ENCODE measurements around the gene TMED6. TPM values are rescaled to one million over a fixed set of nuclear protein-coding genes. Genes with fewer than 3 reads are reported as not detected.

The TMED6 gene
- total and polyA plus RNA-seq, 2 of the 8 experiments (the other 6 are each of a cell fraction or from before 2014, with no cell fraction given) = not detected

DNA sequence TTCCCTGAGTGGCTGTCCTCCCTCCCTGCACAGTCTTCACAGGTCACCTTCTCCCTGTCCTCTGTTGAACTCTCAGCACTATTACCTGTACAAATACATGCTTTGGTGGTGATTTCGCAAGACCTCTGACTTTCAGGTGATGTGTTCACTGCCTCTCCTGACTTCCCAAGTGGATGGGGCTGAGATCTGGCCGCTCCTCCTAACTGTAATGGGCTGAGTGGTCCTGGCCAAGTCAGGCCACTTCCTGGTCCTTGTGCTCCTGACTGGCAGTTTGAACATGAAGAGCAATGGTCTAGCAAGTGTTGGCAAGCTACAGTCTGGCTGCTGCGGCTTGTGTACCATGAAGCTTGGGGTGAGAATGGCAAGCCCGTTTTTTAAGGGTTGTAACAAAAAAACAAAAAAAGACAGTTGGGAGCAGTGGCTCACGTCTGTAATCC, 11.7 kb upstream of the TMED6 start:
- ChIA-PET CTCF (ENCODE audit: partially characterized antibody) (interaction anchor here (1.3 kb wide), 1 partner anchor 10 kb away, joined by 5 read pairs; no protein-coding TSS in a partner anchor), POLR2A (ENCODE audit: partially characterized antibody) (no interaction called here)
- Histone ChIP-seq H3K14ac (ENCODE audit: insufficient read length) (no peak overlapping the region), H2AK5ac (ENCODE audit: low read depth, low read length) (no peak overlapping the region), H3K23ac (ENCODE audit: insufficient read length) (no peak overlapping the region), H2AFZ (ENCODE audit: low read length) (no peak overlapping the region), H2BK12ac (ENCODE audit: low read depth, low read length) (no peak overlapping the region), H3K4me2 (ENCODE audit: insufficient read depth in 1 of 2, low read depth in 2 of 2, low read length in 2 of 2) (no peak overlapping the region), H4K8ac (ENCODE audit: extremely low read depth, insufficient read depth, low read length) (no peak overlapping the region), H3K79me2 (ENCODE audit: control insufficient read depth in 1 of 2, insufficient read depth in 2 of 2, low read length in 2 of 2) (no peaks in the 10 kb centered on the region), H4K91ac (replicated peaks; ENCODE audit: insufficient read length, low read length) (no peak overlapping the region), H3K4ac (replicated peaks; ENCODE audit: insufficient read length, low read depth, low read length) (no peak overlapping the region), H3K18ac (ENCODE audit: extremely low read depth, low read length) (no peak overlapping the region), H3K4me3 (ENCODE audit: extremely low read depth in 1 of 4, insufficient read depth in 2 of 4, low read depth in 3 of 4, low read length in 4 of 4) (no peak overlapping the region), H4K20me1 (replicated peaks in 1 of 2; ENCODE audit: control insufficient read depth in 1 of 2, insufficient read depth in 2 of 2, low read length in 2 of 2) (no peaks in the 10 kb centered on the region), H2BK5ac (ENCODE audit: low read depth, low read length) (no peak overlapping the region), H3K9ac (replicated peaks in 1 of 4; ENCODE audit: extremely low read depth in 1 of 4, low read depth in 3 of 4, low read length in 3 of 4) (no peak overlapping the region), H3K56ac (replicated peaks; ENCODE audit: insufficient read length, low read depth, low read length) (no peak overlapping the region), H3K36me3 (ENCODE audit: control insufficient read depth in 2 of 4, insufficient read depth in 4 of 4, low read length in 3 of 4) (peaks cover 11 to 32% (median 24%) of the 10 kb centered on the region in 4 experiments), H3K23me2 (ENCODE audit: low read depth, low read length) (no peaks in the 10 kb centered on the region), H3K27ac (ENCODE audit: low read depth, low read length) (no peak overlapping the region), H2BK20ac (ENCODE audit: low read length) (no peak overlapping the region), H3K79me1 (ENCODE audit: low read depth, low read length) (no peaks in the 10 kb centered on the region), H2BK15ac (ENCODE audit: low read length) (no peak overlapping the region), H2BK120ac (replicated peaks; ENCODE audit: low read depth, low read length) (no peak overlapping the region), H3K9me3 (ENCODE audit: insufficient read depth in 2 of 2, low read depth in 1 of 2, low read length in 1 of 2) (no peaks in the 10 kb centered on the region), H3K4me1 (replicated peaks in 1 of 4; ENCODE audit: control insufficient read depth in 3 of 4, insufficient read depth in 4 of 4, low read length in 3 of 4) (no peaks in the 10 kb centered on the region), H3K27me3 (replicated peaks in 1 of 4; ENCODE audit: control insufficient read depth in 3 of 4, extremely low read depth in 1 of 4, insufficient read depth in 3 of 4, low read length in 3 of 4) (no peaks in the 10 kb centered on the region), H4K5ac (ENCODE audit: insufficient read length, low read depth, low read length) (no peak overlapping the region)
- no peak for FAIRE-seq
- TF ChIP-seq RNF2 (IDR thresholded peaks at IDR 0.05; ENCODE audit: borderline replicate concordance, low read depth, low read length, missing control alignments, poor library complexity, severe bottlenecking) (no peak), RFX5 (IDR thresholded peaks at IDR 0.05; ENCODE audit: borderline replicate concordance, low read depth, low read length) (no peak), CEBPB (IDR thresholded peaks at IDR 0.05; ENCODE audit: low read depth, low read length) (peak; percentile 71; the same call in 1 of the 2 replicates)
- no peak for DNase-seq (ENCODE audit: low read depth in 1 of 2, low spot score in 2 of 2)
- WGBS, 2 experiments (ENCODE audit: extremely low coverage in 1 of 2, insufficient coverage in 1 of 2, insufficient read length in 1 of 2, insufficient replicate concordance in 2 of 2, low coverage in 1 of 2, low lambda C conversion rate in 2 of 2, missing lambda C conversion rate in 1 of 2) = 92% methylated on average over 5 of the region's 5 CpGs; no CpG with 5 or more reads in 1 of the 2 experiments
